ENCODE data around the gene CPNE7. TPM values are rescaled to one million over a fixed set of nuclear protein-coding genes. Genes with fewer than 3 reads are reported as not detected.

The CPNE7 gene
- total RNA-seq, 1 donor from 2014 or later: 1.2 TPM

DNA sequence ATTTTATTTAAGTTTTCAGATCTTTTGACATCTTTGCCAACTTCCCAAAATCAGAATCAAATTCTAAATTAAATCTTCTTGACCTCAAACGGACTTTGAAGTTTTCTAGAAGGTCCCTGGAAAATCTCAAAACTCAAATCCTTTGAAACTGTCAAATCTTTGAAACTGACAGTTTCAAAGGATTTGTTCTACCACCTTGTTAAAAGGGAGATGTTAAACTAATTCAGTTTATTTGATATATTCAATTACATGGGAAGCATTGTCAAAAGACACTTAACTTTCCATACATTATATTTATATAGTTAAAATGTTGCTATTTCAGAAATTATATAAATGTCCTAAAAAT lies 34.5 kb downstream of the CPNE7 start:
- Mint-ChIP-seq H3K27ac (no peak overlapping the region), H3K9me3 (no peaks in the 10 kb centered on the region), H3K27me3 (ENCODE audit: low read depth) (peaks cover 3% of the 10 kb centered on the region), H3K4me1 (peaks cover 8% of the 10 kb centered on the region), H3K4me3 (no peak overlapping the region), H3K36me3 (no peaks in the 10 kb centered on the region)
- DNase-seq (ENCODE audit: low spot score in 2 of 2, unreplicated experiment in 2 of 2): no peak
- TF ChIP-seq, protein P1, sequence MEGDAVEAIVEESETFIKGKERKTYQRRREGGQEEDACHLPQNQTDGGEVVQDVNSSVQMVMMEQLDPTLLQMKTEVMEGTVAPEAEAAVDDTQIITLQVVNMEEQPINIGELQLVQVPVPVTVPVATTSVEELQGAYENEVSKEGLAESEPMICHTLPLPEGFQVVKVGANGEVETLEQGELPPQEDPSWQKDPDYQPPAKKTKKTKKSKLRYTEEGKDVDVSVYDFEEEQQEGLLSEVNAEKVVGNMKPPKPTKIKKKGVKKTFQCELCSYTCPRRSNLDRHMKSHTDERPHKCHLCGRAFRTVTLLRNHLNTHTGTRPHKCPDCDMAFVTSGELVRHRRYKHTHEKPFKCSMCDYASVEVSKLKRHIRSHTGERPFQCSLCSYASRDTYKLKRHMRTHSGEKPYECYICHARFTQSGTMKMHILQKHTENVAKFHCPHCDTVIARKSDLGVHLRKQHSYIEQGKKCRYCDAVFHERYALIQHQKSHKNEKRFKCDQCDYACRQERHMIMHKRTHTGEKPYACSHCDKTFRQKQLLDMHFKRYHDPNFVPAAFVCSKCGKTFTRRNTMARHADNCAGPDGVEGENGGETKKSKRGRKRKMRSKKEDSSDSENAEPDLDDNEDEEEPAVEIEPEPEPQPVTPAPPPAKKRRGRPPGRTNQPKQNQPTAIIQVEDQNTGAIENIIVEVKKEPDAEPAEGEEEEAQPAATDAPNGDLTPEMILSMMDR (IDR thresholded peaks at IDR 0.05; ENCODE audit: unreplicated experiment): no peak

DNA sequence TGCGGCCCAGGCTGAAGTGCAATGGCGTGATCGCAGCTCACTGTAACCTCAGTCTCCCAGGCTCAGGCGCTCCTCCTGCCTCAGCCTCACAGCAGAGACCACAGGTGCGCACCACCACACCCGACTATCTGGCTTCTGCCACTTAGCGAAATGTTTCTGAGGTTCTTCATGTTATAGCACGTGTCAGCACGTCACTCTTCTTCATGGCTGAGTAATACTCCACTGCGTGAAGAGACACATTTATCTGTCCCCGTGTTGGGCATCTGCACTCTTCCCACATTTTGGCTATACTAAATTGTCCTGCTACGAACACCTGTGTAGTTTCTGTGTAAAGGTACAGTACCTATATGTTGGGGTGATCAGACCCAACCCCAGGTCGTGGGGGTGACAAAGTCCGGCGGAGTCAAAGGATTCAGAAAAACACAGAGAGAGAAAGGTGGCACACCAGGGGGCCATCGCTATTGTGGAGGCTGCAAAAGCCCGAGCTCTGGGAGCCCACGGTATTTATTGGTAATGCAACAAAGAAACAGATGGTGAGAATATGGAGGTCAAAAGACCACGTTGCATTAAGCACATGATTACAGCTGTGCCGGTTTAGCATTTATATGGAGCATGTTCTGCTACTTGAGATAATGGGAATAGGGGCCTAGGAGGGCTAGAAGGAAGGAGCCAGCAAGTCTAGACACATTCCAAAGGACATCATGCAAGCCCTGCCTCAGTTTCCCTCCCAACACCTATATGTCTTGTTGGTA lies 37.0 kb downstream of the CPNE7 start:
- H3K4me1 Mint-ChIP-seq: peaks cover 8% of the 10 kb centered on the region
- DNase-seq (ENCODE audit: low spot score in 2 of 2, unreplicated experiment in 2 of 2): no peak
- H3K27ac Mint-ChIP-seq: peak overlapping the region; percentile 44
- no peaks in the 10 kb centered on the region for H3K9me3 Mint-ChIP-seq
- H3K4me3 Mint-ChIP-seq: no peak overlapping the region
- H3K27me3 Mint-ChIP-seq (ENCODE audit: low read depth): peaks cover 3% of the 10 kb centered on the region
- H3K36me3 Mint-ChIP-seq: no peaks in the 10 kb centered on the region
- TF ChIP-seq, protein P1 (IDR thresholded peaks at IDR 0.05; ENCODE audit: unreplicated experiment): no peak

DNA sequence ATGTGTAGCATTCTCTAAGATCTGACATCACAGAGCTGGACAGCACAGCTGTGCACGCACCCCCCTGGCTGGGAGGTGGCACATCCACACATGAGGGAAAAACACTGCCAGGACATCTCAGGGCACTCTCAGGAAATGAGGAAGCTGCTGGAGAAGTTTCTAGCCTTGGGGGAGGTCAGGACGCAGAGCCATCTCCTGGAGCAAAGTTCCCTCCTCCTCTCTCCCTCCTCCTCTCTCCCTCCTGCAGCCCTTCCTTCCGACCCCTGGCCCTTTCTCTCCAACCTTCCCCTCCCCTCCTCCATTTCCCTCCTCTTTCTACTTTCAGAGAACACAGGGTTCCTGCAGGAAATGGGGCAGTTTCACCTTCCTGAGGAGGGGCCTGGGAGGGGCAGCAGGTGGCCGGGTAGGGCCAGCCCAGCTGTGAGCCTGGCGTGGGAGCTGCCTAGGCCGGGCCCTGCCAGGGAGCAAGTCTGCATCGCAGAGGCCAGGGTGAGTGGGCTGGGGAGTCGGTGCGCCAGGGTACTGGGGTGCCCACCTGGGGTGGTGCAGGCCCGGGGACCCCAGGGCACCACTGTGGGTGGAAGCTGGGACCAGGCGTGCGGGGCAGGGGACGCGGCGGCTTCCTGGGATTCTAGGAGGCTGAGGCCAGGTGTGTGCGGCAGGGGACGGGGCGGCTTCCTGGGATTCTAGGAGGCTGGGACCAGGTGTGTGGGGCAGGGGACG lies 37.8 kb downstream of the CPNE7 start, which contains the start of gene DPEP1:
TSS of gene DPEP1 (plus strand) at position 412 of the 723 bp plus-strand sequence. CDS start 16,769 bp downstream, outside the sequence.
- peaks cover 8% of the 10 kb centered on the region for H3K4me1 Mint-ChIP-seq
- H3K9me3 Mint-ChIP-seq: no peaks in the 10 kb centered on the region
- no peak within 1 kb of the TSS for H3K4me3 Mint-ChIP-seq
- H3K36me3 Mint-ChIP-seq: no peaks in the 10 kb centered on the region
- TF ChIP-seq, protein P1 (IDR thresholded peaks at IDR 0.05; ENCODE audit: unreplicated experiment): no peak
- H3K27ac Mint-ChIP-seq: peak within 1 kb of the TSS; percentile 44
- DNase-seq (ENCODE audit: low spot score in 2 of 2, unreplicated experiment in 2 of 2): no peak
- H3K27me3 Mint-ChIP-seq (ENCODE audit: low read depth): peaks cover 3% of the 10 kb centered on the region

DNA sequence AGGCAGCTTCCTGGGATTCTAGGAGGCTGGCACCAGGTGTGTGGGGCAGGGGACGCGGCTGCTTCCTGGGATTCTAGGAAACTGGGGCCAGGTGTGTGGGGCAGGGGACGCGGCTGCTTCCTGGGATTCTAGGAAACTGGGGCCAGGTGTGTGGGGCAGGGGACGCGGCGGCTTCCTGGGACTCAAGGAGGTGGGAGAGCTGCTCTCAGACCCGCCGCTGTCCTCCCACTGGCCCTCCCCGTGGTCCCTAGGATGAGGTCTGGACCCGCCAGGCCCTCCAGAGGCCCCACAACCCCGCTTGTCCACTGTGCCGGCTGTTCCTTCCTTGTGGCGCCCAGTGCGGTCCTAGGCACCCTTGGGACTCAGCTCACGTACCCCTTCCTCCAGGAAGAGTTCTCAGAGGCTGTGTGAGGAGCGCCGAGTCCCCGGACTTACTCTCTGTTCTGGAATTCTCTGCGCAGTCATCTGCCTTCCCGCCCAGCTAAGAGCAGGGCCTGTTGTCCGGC lies 38.4 kb downstream of the CPNE7 start:
- Mint-ChIP-seq H3K9me3 (no peaks in the 10 kb centered on the region), H3K36me3 (no peaks in the 10 kb centered on the region), H3K4me1 (peaks cover 8% of the 10 kb centered on the region), H3K27ac (no peak overlapping the region), H3K4me3 (no peak overlapping the region), H3K27me3 (ENCODE audit: low read depth) (peaks cover 3% of the 10 kb centered on the region)
- DNase-seq (ENCODE audit: low spot score in 2 of 2, unreplicated experiment in 2 of 2): no peak
- TF ChIP-seq, protein P1 (IDR thresholded peaks at IDR 0.05; ENCODE audit: unreplicated experiment): no peak

DNA sequence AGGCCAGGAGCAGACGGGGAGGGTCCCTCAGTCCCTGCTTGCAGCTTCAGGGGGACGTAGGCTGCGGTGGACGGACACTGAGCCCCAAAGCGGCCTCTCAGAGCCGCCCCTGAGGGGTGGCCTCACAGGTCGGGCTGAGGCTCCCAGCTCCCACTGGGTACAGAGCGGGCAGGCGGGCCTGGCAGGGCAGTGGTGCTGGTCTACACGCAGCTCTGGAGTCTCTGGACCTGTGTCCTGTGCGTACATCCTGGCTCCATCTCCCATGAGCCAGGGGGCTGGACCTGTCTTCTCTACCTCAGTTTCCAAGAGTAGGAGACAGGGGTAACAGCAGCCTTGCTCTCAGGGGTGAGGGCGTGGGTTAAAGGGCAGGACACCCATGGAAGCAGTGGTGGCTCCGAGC lies 39.6 kb downstream of the CPNE7 start:
- TF ChIP-seq, protein P1 (IDR thresholded peaks at IDR 0.05; ENCODE audit: unreplicated experiment): no peak
- peaks cover 6% of the 10 kb centered on the region for H3K27me3 Mint-ChIP-seq (ENCODE audit: low read depth)
- H3K4me1 Mint-ChIP-seq: peaks cover 8% of the 10 kb centered on the region
- H3K9me3 Mint-ChIP-seq: no peaks in the 10 kb centered on the region
- DNase-seq (ENCODE audit: low spot score in 2 of 2, unreplicated experiment in 2 of 2): no peak
- no peak overlapping the region for H3K4me3 Mint-ChIP-seq
- H3K36me3 Mint-ChIP-seq: no peaks in the 10 kb centered on the region
- no peak overlapping the region for H3K27ac Mint-ChIP-seq

Data from mesothelial cell of epicardium (in vitro differentiated cells).